Loucy (cell line): Measurements from ENCODE around the gene MYCT1.

ENCODE experiments used
- H2AFZ ChIP-seq: fragments of 200-600 bp; sonication (generic); 2 replicates; pipeline ENCODE4 v1.6.0; 2016; ENCODE audit warnings: antibody characterized with exemption, mild to moderate bottlenecking, low read length, moderate library complexity
- H3F3A ChIP-seq: fragments of 200-600 bp; 2 replicates; pipeline ENCODE4 v1.6.0; 2016; ENCODE audit warnings: antibody characterized with exemption, low read depth, mild to moderate bottlenecking
- H3K27me3 ChIP-seq: fragments of 200-600 bp; sonication (generic); 2 replicates; pipeline ENCODE4 v1.6.1; 2014; ENCODE audit warnings: low read length, mild to moderate bottlenecking; ENCODE audit not compliant: insufficient read depth, poor library complexity, severe bottlenecking
- H3K36me3 ChIP-seq: fragments of 200-600 bp; sonication (generic); 2 replicates; pipeline ENCODE4 v1.6.1; 2016; ENCODE audit warnings: low read length; ENCODE audit not compliant: insufficient read depth
- H3K4me1 ChIP-seq: fragments of 200-600 bp; sonication (generic); 2 replicates; pipeline ENCODE4 v1.5.1; 2014; ENCODE audit warnings: low read length, mild to moderate bottlenecking; ENCODE audit not compliant: insufficient read depth, poor library complexity, severe bottlenecking
- H3K4me2 ChIP-seq: fragments of 200-600 bp; sonication (generic); 2 replicates; pipeline ENCODE4 v1.6.0; 2014; ENCODE audit warnings: antibody characterized with exemption, low read length, low read depth, mild to moderate bottlenecking; ENCODE audit not compliant: poor library complexity, severe bottlenecking
- H3K4me3 ChIP-seq: fragments of 200-600 bp; sonication (generic); 2 replicates; pipeline ENCODE4 v1.5.1; 2014; ENCODE audit warnings: low read length, mild to moderate bottlenecking, mixed read lengths; ENCODE audit not compliant: poor library complexity, severe bottlenecking
- H3K79me2 ChIP-seq: fragments of 200-600 bp; sonication (generic); 2 replicates; pipeline ENCODE4 v1.6.1; 2014; ENCODE audit warnings: low read length; ENCODE audit not compliant: insufficient read depth
- H3K9ac ChIP-seq: fragments of 200-600 bp; sonication (generic); 2 replicates; pipeline ENCODE4 v1.6.0; 2014; ENCODE audit warnings: mild to moderate bottlenecking, low read depth, low read length, moderate library complexity; ENCODE audit not compliant: poor library complexity, severe bottlenecking
- H3K9me2 ChIP-seq: fragments of 200-600 bp; sonication (generic); replicated peaks from 2 replicates; pipeline ENCODE4 v1.6.1; 2016; ENCODE audit warnings: low read depth, low read length, mixed read lengths
- H3K9me3 ChIP-seq: fragments of 200-600 bp; sonication (generic); 2 replicates; pipeline ENCODE4 v1.6.1; 2014; ENCODE audit warnings: mild to moderate bottlenecking, antibody characterized with exemption, low read length, low read depth; ENCODE audit not compliant: insufficient read depth
- H4K20me1 ChIP-seq: fragments of 200-600 bp; sonication (generic); 2 replicates; pipeline ENCODE4 v1.6.0; 2014; ENCODE audit warnings: antibody characterized with exemption, low read length, mild to moderate bottlenecking; ENCODE audit not compliant: insufficient read depth, poor library complexity, severe bottlenecking
- CTCF ChIP-seq: fragments of 200-600 bp; sonication (generic); conservative IDR thresholded peaks from 2 replicates; pipeline ENCODE4 v1.5.1; 2014; ENCODE audit warnings: mild to moderate bottlenecking, antibody characterized with exemption, low read length
- EZH2phosphoT487 ChIP-seq: fragments of 200-600 bp; IDR thresholded peaks from 2 replicates; pipeline ENCODE4 v1.6.1; 2018; ENCODE audit warnings: antibody characterized with exemption, mild to moderate bottlenecking, moderate library complexity, borderline replicate concordance

Gene MYCT1

GRCh38 chr6:152720974-152721373 is 23.3 kb downstream of the MYCT1 start:
- Histone ChIP-seq H3F3A (no peaks in the 10 kb centered on the region), H3K9me2 (no peaks in the 10 kb centered on the region), H3K9ac (no peak overlapping the region), H3K27me3 (no peaks in the 10 kb centered on the region), H3K4me2 (no peak overlapping the region), H3K4me1 (no peaks in the 10 kb centered on the region), H3K79me2 (no peaks in the 10 kb centered on the region), H3K4me3 (no peak overlapping the region), H3K9me3 (no peaks in the 10 kb centered on the region), H2AFZ (no peak overlapping the region), H3K36me3 (no peaks in the 10 kb centered on the region), H4K20me1 (no peaks in the 10 kb centered on the region)
- TF ChIP-seq CTCF: no peak
- no peak for TF ChIP-seq EZH2phosphoT487

- Histone ChIP-seq H3K4me1 (no peaks in the 10 kb centered on the region), H3K9me2 (no peaks in the 10 kb centered on the region), H2AFZ (no peak overlapping the region), H3K4me3 (no peak overlapping the region), H3K36me3 (no peaks in the 10 kb centered on the region), H4K20me1 (no peaks in the 10 kb centered on the region), H3K27me3 (no peaks in the 10 kb centered on the region), H3K9me3 (no peaks in the 10 kb centered on the region), H3K9ac (no peak overlapping the region), H3K4me2 (no peak overlapping the region), H3F3A (no peaks in the 10 kb centered on the region), H3K79me2 (no peaks in the 10 kb centered on the region)
- TF ChIP-seq EZH2phosphoT487: no peak
- TF ChIP-seq CTCF: no peak
Measured at GRCh38 chr6:152721956-152722355, 24.3 kb downstream of the MYCT1 start.

GRCh38 chr6:152723398-152723797 is 25.7 kb downstream of the MYCT1 start:
- Histone ChIP-seq H3K27me3 (no peaks in the 10 kb centered on the region), H3K9me3 (no peaks in the 10 kb centered on the region), H2AFZ (no peak overlapping the region), H3F3A (no peaks in the 10 kb centered on the region), H4K20me1 (no peaks in the 10 kb centered on the region), H3K4me1 (no peaks in the 10 kb centered on the region), H3K4me2 (no peak overlapping the region), H3K79me2 (no peaks in the 10 kb centered on the region), H3K9me2 (no peaks in the 10 kb centered on the region), H3K36me3 (no peaks in the 10 kb centered on the region), H3K9ac (no peak overlapping the region), H3K4me3 (no peak overlapping the region)
- TF ChIP-seq CTCF (no peak), EZH2phosphoT487 (no peak)
